GM18907 (cell line): Measurements from ENCODE around the gene POLR2A.
"Not testable (repeated sequence)": the region's sequence is repeated elsewhere in the genome, so short reads cannot be mapped to it uniquely, and the experiment has no call there.

Source experiments
- ATAC-seq: cut with Tn5 transposase; IDR thresholded peaks from one replicate; pipeline ENCODE4 v1.9.1; 2021; ENCODE audit warnings: mild to moderate bottlenecking, moderate library complexity; ENCODE audit not compliant: unreplicated experiment

POLR2A gene

GRCh38 chr17:7460850-7461660 lies 23.1 kb upstream of the POLR2A start:
- ATAC-seq, result no peak

GRCh38 chr17:7462474-7463371 lies 21.4 kb upstream of the POLR2A start:
- no peak for ATAC-seq

DNA sequence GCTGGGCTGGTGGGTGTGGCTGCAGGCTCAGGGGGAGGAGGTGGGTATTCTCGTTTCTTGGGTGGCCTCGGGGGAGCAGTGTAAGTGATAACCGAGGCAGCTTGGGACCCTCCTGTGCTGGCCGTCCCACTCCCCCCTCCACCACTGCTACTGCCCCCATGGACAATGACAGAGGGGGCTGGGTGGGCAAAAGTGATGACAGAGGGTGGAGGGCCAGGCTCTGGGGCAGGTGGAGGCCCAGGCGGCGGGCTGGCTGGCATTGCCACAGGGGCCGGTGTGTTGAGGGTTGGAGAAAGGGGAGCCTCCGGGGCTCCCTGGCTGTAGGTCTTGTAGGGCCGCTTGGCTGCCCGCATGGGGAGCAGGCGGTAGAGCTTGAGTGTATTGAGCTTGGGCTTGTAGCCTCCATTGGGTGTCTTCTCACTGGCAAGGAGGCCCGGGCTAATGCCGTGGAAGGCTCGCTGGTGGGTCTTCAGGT lies 20.8 kb upstream of the POLR2A start:
- no peak for ATAC-seq

- no peak for ATAC-seq
Measured at GRCh38 chr17:7464081-7464480, 20.1 kb upstream of the POLR2A start.

- ATAC-seq, result no peak
Measured at GRCh38 chr17:7465597-7466275, 18.4 kb upstream of the POLR2A start.

GRCh38 chr17:7466318-7466638 lies 17.9 kb upstream of the POLR2A start:
- no peak for ATAC-seq

DNA sequence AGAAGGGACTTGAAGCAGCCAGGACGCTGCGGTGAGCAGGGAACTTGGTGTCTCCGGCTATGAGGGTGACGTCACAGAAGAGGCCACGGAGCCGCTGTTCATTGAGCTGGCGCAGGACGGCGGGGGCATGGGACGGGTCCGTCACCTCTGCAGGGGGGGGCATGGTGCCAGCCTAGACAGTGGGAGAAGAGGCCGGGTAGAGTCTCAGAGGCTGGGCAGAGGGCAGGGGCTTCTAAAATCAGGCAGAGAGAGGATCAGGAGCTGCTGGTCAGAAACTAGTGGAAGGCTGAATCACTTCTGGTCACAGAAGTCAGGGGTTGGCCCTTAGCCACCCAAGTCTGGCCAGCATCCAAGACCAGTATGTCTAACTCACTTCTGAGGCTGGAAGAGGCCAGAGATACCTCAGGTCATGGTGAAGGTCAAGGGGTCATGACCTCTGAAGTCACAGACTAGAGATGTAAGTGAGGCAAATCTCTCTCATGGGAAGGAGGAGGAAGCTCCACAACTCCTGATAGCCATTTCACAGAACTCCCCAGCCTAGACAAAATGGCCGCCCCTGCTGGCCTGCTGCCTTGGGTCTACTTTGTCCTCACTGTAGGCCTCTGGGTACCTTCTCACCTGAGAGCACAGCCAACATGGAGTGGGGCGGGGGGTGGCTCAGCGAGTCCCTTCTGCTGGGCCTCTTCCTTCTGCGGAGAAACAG lies 17.4 kb upstream of the POLR2A start:
- no peak for ATAC-seq

- ATAC-seq, result no peak
Measured at GRCh38 chr17:7467498-7467897, 16.7 kb upstream of the POLR2A start.

GRCh38 chr17:7468290-7468689 lies 15.9 kb upstream of the POLR2A start:
- no peak for ATAC-seq

DNA sequence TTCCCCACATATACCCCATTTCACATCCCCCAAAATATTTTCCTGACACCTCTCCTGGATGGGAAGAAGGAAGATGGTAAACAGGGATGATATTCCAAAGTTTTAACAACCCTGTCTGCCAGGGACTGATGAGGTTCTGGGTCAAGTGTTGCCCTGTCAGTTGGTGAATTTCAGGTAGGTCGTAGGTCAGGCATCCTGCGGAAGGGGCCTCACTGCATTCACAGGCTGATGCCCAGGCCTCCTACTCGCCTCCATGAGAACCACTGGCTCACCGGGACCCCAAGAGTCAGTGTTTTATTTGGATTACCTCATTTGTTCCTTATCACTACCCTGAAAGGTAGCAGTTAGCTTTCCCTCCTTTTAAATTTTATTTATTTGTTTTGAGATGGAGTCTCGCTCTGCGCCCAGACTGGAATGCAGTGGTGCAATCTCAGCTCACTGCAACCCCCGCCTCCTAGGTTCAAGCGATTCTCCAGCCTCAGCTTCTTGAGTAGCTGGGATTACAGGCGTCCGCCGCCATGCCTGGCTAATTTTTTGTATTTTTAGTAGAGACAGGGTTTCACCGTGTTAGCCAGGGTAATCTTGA lies 15.3 kb upstream of the POLR2A start:
- ATAC-seq, result no peak

- ATAC-seq, result not testable (repeated sequence)
Measured at GRCh38 chr17:7469843-7470242, 14.3 kb upstream of the POLR2A start.

DNA sequence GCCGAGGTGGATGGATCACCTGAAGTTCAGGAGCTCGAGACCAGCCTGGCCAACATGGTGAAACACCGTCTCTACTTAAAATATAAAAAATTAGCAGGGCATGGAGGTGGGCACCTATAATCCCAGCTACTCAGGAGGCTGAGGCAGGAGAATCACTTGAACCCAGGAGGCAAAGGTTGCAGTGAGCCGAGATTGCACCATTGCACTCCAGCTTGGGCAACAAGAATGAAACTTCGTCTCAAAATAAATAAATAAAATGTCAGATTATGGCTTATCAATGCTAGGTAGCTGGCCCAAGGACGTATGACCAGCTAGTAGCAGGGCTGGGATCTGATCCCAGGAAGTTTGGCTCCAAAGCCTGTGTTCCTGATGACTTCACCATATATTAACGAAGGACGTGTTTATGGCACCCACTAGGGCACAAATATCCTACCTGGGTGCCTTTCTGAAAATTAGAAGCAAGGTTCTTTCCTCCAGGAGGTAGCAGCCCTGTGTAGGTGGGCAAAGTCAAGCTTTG lies 13.7 kb upstream of the POLR2A start:
- ATAC-seq, result not testable (repeated sequence)

GRCh38 chr17:7471729-7472128 lies 12.4 kb upstream of the POLR2A start:
- no peak for ATAC-seq

GRCh38 chr17:7474767-7475166 lies 9.4 kb upstream of the POLR2A start:
- ATAC-seq, result not testable (repeated sequence)

GRCh38 chr17:7475764-7476422 lies 8.3 kb upstream of the POLR2A start:
- ATAC-seq, result no peak

DNA sequence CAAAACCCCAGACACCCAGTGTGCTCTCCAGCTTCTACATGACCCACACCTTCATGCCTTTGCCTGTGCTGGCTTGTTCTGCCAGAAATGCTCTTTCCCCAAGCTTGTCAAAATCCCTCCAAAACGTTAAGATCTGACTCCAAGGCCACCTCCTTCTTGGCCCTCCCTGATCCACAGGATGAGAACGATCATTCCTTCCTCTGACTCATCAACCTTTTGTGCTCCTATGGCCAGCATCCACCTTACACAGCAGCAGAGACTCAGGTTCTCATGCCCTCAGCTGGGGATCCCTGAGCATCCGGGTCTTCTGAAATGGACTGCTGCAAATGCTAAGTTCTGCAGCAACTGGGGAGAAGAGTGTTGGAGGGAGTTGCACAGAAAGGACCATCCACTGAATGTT lies 7.7 kb upstream of the POLR2A start:
- no peak for ATAC-seq

DNA sequence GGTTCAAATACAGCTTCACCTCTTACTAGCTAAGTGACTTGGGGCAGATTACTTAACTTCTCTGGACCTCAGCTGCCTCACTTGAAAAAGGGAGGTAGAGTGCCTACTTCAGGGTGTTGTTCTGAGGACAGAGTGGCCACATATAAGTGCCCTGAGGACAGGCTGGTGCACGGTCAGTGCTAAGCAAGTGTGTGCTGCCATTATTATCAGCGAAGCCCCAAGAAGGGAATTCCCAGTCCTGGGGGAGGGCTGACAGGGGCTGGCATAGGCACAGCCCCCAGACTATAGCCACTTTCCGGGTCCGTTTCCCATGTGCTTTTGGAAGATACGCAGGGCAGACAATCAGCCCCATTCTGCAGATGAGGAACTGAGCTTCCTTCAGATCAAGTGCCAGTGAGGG lies 7.2 kb upstream of the POLR2A start:
- no peak for ATAC-seq

- ATAC-seq, result no peak
Measured at GRCh38 chr17:7477392-7478275, 6.5 kb upstream of the POLR2A start.
